ENCODE measurements around the gene PLA2G4A. TPM values are rescaled to one million over a fixed set of nuclear protein-coding genes. Genes with fewer than 3 reads are reported as not detected.

The PLA2G4A gene
- total RNA-seq (10 to 100 TPM; 12.8 to 15.4 TPM), polyA plus RNA-seq (ENCODE audit: insufficient read length in 2 of 2) (1 to 10 TPM; 4.7 to 5.2 TPM)
- long read RNA-seq, donor 1: 0 reads
- long read RNA-seq, donor 2: 0 reads
- long read RNA-seq, donor 3: 0 reads
- long read RNA-seq, donor 4, partial matches to known transcripts: 5 of 6 reads
- long read RNA-seq, donor 4, other reads (novel, unspliced or antisense): 0 of 6 reads

GRCh38 chr1:186828611-186829454, at the start of gene PLA2G4A:
TSS of gene PLA2G4A (plus strand) at chr1:186828949. CDS start at chr1:186854355, 25,406 bp downstream.
- peak; percentile 33 to 85 (median 52) for DNase-seq (ENCODE audit: low read depth in 4 of 6, low spot score in 6 of 6)
- H3K4me1 ChIP-seq (ENCODE audit: control insufficient read depth, insufficient read depth, low read length): no peaks in the 10 kb centered on the region
- no peaks in the 10 kb centered on the region for H3K9me3 ChIP-seq (ENCODE audit: control insufficient read depth, insufficient read depth, low read length)
- peak within 1 kb of the TSS; percentile 62 for H3K27ac ChIP-seq (ENCODE audit: low read depth, low read length)
- H3K27me3 ChIP-seq (ENCODE audit: control insufficient read depth, insufficient read depth, low read length): no peaks in the 10 kb centered on the region
- peak within 1 kb of the TSS; percentile 68 for H3K4me3 ChIP-seq (ENCODE audit: low read depth, low read length)
- 0% methylated on average over 5 of the region's 17 CpGs for WGBS (ENCODE audit: insufficient coverage)
- no peaks in the 10 kb centered on the region for H3K36me3 ChIP-seq (ENCODE audit: control insufficient read depth, insufficient read depth, low read length)

DNA sequence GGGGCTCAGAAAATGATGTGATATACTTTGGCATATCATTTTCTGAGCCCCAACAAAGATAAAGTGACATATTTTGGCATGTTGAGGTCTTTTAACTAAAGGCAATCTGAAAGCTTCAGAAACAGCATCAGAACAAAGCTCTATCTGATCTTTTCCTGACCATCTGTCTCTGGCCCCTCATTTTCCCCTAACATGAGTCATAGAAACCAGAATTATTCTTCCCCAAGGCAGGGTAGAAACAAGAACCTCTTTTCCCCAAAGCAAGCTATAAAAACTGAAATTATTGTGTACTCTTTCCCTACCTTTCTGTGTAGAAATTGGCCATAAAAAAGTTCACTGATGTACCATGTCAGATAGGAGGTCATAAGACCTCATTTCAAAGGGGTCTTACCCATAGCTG, 48.7 kb upstream of the PLA2G4A start:
- H3K4me1 ChIP-seq (ENCODE audit: control insufficient read depth, insufficient read depth, low read length): no peaks in the 10 kb centered on the region
- H3K36me3 ChIP-seq (ENCODE audit: control insufficient read depth, insufficient read depth, low read length): no peaks in the 10 kb centered on the region
- no peaks in the 10 kb centered on the region for H3K9me3 ChIP-seq (ENCODE audit: control insufficient read depth, insufficient read depth, low read length)
- no peak overlapping the region for H3K27ac ChIP-seq (ENCODE audit: low read depth, low read length)
- H3K4me3 ChIP-seq (ENCODE audit: low read depth, low read length): no peak overlapping the region
- H3K27me3 ChIP-seq (ENCODE audit: control insufficient read depth, insufficient read depth, low read length): no peaks in the 10 kb centered on the region
- no peak for DNase-seq (ENCODE audit: low read depth in 4 of 6, low spot score in 6 of 6)

DNA sequence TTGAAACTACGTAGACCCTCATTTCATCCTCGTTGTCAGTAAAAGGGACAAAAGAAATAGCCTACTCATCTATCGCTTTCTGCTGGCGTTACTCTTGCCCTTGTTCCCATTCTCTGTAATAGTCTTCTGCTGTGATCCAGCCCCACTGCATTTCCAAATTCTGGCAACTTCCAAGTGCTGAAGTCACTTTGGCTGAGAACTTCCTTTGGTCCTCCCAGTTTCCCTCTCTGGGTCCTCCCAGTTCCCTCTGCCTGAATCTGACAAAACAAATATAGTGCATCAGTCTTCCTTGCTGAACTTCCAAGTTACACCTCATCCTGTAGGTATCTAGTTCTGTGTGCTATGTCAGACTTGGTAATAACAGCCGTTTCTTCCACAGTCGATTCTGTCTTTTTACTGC, 47.0 kb upstream of the PLA2G4A start:
- Histone ChIP-seq H3K4me1 (ENCODE audit: control insufficient read depth, insufficient read depth, low read length) (no peaks in the 10 kb centered on the region), H3K27ac (ENCODE audit: low read depth, low read length) (no peak overlapping the region), H3K36me3 (ENCODE audit: control insufficient read depth, insufficient read depth, low read length) (no peaks in the 10 kb centered on the region), H3K9me3 (ENCODE audit: control insufficient read depth, insufficient read depth, low read length) (no peaks in the 10 kb centered on the region), H3K4me3 (ENCODE audit: low read depth, low read length) (no peak overlapping the region), H3K27me3 (ENCODE audit: control insufficient read depth, insufficient read depth, low read length) (no peaks in the 10 kb centered on the region)
- WGBS (ENCODE audit: insufficient coverage): 92% methylated on average over 4 of the region's 6 CpGs
- no peak for DNase-seq (ENCODE audit: low read depth in 4 of 6, low spot score in 6 of 6)

GRCh38 chr1:186782791-186783190, 46.0 kb upstream of the PLA2G4A start:
- no peaks in the 10 kb centered on the region for H3K27me3 ChIP-seq (ENCODE audit: control insufficient read depth, insufficient read depth, low read length)
- no peak for DNase-seq (ENCODE audit: low read depth in 4 of 6, low spot score in 6 of 6)
- H3K9me3 ChIP-seq (ENCODE audit: control insufficient read depth, insufficient read depth, low read length): no peaks in the 10 kb centered on the region
- H3K36me3 ChIP-seq (ENCODE audit: control insufficient read depth, insufficient read depth, low read length): no peaks in the 10 kb centered on the region
- no peak overlapping the region for H3K27ac ChIP-seq (ENCODE audit: low read depth, low read length)
- no peak overlapping the region for H3K4me3 ChIP-seq (ENCODE audit: low read depth, low read length)
- no peaks in the 10 kb centered on the region for H3K4me1 ChIP-seq (ENCODE audit: control insufficient read depth, insufficient read depth, low read length)
- WGBS (ENCODE audit: insufficient coverage): 63% methylated on average over 1 of the region's 4 CpGs

GRCh38 chr1:186783193-186783592, 45.6 kb upstream of the PLA2G4A start:
- H3K27me3 ChIP-seq (ENCODE audit: control insufficient read depth, insufficient read depth, low read length): no peaks in the 10 kb centered on the region
- H3K27ac ChIP-seq (ENCODE audit: low read depth, low read length): no peak overlapping the region
- no peaks in the 10 kb centered on the region for H3K36me3 ChIP-seq (ENCODE audit: control insufficient read depth, insufficient read depth, low read length)
- no peaks in the 10 kb centered on the region for H3K4me1 ChIP-seq (ENCODE audit: control insufficient read depth, insufficient read depth, low read length)
- H3K4me3 ChIP-seq (ENCODE audit: low read depth, low read length): no peak overlapping the region
- DNase-seq (ENCODE audit: low read depth in 4 of 6, low spot score in 6 of 6): no peak
- H3K9me3 ChIP-seq (ENCODE audit: control insufficient read depth, insufficient read depth, low read length): no peaks in the 10 kb centered on the region
- WGBS (ENCODE audit: insufficient coverage): 95% methylated on average over 3 of the region's 3 CpGs

GRCh38 chr1:186785503-186785902, 43.2 kb upstream of the PLA2G4A start:
- Histone ChIP-seq H3K4me1 (ENCODE audit: control insufficient read depth, insufficient read depth, low read length) (no peaks in the 10 kb centered on the region), H3K27me3 (ENCODE audit: control insufficient read depth, insufficient read depth, low read length) (no peaks in the 10 kb centered on the region), H3K9me3 (ENCODE audit: control insufficient read depth, insufficient read depth, low read length) (no peaks in the 10 kb centered on the region), H3K4me3 (ENCODE audit: low read depth, low read length) (no peak overlapping the region), H3K27ac (ENCODE audit: low read depth, low read length) (no peak overlapping the region), H3K36me3 (ENCODE audit: control insufficient read depth, insufficient read depth, low read length) (no peaks in the 10 kb centered on the region)
- no CpG with 5 or more reads among the region's 2 CpGs for WGBS (ENCODE audit: insufficient coverage)
- DNase-seq (ENCODE audit: low read depth in 4 of 6, low spot score in 6 of 6): no peak

GRCh38 chr1:186790101-186790500, 38.6 kb upstream of the PLA2G4A start:
- H3K4me1 ChIP-seq (ENCODE audit: control insufficient read depth, insufficient read depth, low read length): no peaks in the 10 kb centered on the region
- no peak overlapping the region for H3K27ac ChIP-seq (ENCODE audit: low read depth, low read length)
- H3K4me3 ChIP-seq (ENCODE audit: low read depth, low read length): no peak overlapping the region
- H3K9me3 ChIP-seq (ENCODE audit: control insufficient read depth, insufficient read depth, low read length): no peaks in the 10 kb centered on the region
- H3K36me3 ChIP-seq (ENCODE audit: control insufficient read depth, insufficient read depth, low read length): no peaks in the 10 kb centered on the region
- 100% methylated on average over 1 of the region's 1 CpG for WGBS (ENCODE audit: insufficient coverage)
- DNase-seq (ENCODE audit: low read depth in 4 of 6, low spot score in 6 of 6): no peak
- H3K27me3 ChIP-seq (ENCODE audit: control insufficient read depth, insufficient read depth, low read length): no peaks in the 10 kb centered on the region

GRCh38 chr1:186792870-186793581, 35.7 kb upstream of the PLA2G4A start:
- no peak for DNase-seq (ENCODE audit: low read depth in 4 of 6, low spot score in 6 of 6)
- no peak overlapping the region for H3K27ac ChIP-seq (ENCODE audit: low read depth, low read length)
- H3K4me3 ChIP-seq (ENCODE audit: low read depth, low read length): no peak overlapping the region
- no CpG with 5 or more reads among the region's 7 CpGs for WGBS (ENCODE audit: insufficient coverage)
- H3K9me3 ChIP-seq (ENCODE audit: control insufficient read depth, insufficient read depth, low read length): no peaks in the 10 kb centered on the region
- H3K27me3 ChIP-seq (ENCODE audit: control insufficient read depth, insufficient read depth, low read length): no peaks in the 10 kb centered on the region
- no peaks in the 10 kb centered on the region for H3K4me1 ChIP-seq (ENCODE audit: control insufficient read depth, insufficient read depth, low read length)
- no peaks in the 10 kb centered on the region for H3K36me3 ChIP-seq (ENCODE audit: control insufficient read depth, insufficient read depth, low read length)

- H3K27me3 ChIP-seq (ENCODE audit: control insufficient read depth, insufficient read depth, low read length): no peaks in the 10 kb centered on the region
- DNase-seq (ENCODE audit: low read depth in 4 of 6, low spot score in 6 of 6): no peak
- no peaks in the 10 kb centered on the region for H3K9me3 ChIP-seq (ENCODE audit: control insufficient read depth, insufficient read depth, low read length)
- 100% methylated on average over 1 of the region's 1 CpG for WGBS (ENCODE audit: insufficient coverage)
- no peak overlapping the region for H3K27ac ChIP-seq (ENCODE audit: low read depth, low read length)
- H3K4me3 ChIP-seq (ENCODE audit: low read depth, low read length): no peak overlapping the region
- H3K36me3 ChIP-seq (ENCODE audit: control insufficient read depth, insufficient read depth, low read length): no peaks in the 10 kb centered on the region
- H3K4me1 ChIP-seq (ENCODE audit: control insufficient read depth, insufficient read depth, low read length): no peaks in the 10 kb centered on the region
Measured at GRCh38 chr1:186793582-186793927, 35.2 kb upstream of the PLA2G4A start.
